ENCODE measurements around the gene CTIF. TPM values are rescaled to one million over a fixed set of nuclear protein-coding genes. Genes with fewer than 3 reads are reported as not detected.
A peak's percentile ranks its signal among the peaks of the same experiment; 100 is the strongest.

The CTIF gene
- total RNA-seq, 1 donor from 2014 or later: 67.9 TPM

DNA sequence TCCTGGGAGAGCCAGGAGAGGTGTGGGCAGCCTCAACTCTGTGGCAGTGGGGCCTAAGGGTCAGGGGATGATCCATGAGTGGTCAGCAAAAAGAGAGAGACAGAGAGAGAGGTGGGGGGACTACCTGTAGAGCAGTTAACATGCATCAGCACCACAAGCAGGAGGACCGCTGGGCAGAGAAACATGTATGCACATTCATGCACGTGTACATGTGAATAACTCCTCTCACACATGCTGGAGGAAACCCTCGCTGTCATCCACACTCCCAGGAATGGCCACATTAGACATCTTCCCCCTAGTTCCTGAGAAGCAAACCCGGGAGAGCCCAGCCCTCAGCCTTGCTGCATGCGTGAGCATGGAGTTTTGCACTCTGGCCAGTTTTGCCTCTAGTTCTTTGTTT, 245.8 kb downstream of the CTIF start:
- peaks cover 11% of the 10 kb centered on the region for H3K36me3 Mint-ChIP-seq
- H3K27me3 Mint-ChIP-seq (ENCODE audit: low read depth): no peaks in the 10 kb centered on the region
- H3K4me3 Mint-ChIP-seq: no peak overlapping the region
- no peaks in the 10 kb centered on the region for H3K9me3 Mint-ChIP-seq
- TF ChIP-seq, protein P1, sequence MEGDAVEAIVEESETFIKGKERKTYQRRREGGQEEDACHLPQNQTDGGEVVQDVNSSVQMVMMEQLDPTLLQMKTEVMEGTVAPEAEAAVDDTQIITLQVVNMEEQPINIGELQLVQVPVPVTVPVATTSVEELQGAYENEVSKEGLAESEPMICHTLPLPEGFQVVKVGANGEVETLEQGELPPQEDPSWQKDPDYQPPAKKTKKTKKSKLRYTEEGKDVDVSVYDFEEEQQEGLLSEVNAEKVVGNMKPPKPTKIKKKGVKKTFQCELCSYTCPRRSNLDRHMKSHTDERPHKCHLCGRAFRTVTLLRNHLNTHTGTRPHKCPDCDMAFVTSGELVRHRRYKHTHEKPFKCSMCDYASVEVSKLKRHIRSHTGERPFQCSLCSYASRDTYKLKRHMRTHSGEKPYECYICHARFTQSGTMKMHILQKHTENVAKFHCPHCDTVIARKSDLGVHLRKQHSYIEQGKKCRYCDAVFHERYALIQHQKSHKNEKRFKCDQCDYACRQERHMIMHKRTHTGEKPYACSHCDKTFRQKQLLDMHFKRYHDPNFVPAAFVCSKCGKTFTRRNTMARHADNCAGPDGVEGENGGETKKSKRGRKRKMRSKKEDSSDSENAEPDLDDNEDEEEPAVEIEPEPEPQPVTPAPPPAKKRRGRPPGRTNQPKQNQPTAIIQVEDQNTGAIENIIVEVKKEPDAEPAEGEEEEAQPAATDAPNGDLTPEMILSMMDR (IDR thresholded peaks at IDR 0.05; ENCODE audit: unreplicated experiment): no peak
- no peak for DNase-seq (ENCODE audit: low spot score in 2 of 2, unreplicated experiment in 2 of 2)
- H3K27ac Mint-ChIP-seq: peak overlapping the region; percentile 74
- peaks cover 66% of the 10 kb centered on the region for H3K4me1 Mint-ChIP-seq

DNA sequence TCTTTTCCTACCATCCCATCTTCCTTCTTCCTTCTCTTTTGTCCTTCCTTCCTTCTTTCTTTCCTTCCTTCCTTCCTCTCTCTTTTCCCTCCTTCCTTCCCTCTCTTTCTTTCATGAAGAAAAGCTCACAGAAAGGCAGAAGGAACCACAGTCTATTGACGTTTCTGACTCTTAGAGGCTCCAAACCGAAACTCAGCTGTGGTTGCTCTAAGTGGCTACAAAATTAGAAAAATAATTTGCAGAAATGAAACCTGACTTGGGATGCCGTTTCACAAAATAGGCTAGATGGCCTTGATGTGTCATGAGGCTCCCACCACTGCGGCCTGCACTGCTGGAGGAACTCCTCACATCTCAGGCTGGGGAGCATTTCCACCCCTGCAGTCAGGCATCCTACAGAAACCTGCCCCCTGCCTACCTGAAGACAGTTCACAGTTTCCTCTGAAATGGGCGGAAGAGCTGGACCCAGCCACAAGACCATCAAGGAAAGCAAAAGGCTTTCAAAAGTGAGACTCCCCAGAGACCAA, 246.3 kb downstream of the CTIF start:
- peaks cover 61% of the 10 kb centered on the region for H3K4me1 Mint-ChIP-seq
- H3K4me3 Mint-ChIP-seq: no peak overlapping the region
- peaks cover 16% of the 10 kb centered on the region for H3K36me3 Mint-ChIP-seq
- no peaks in the 10 kb centered on the region for H3K27me3 Mint-ChIP-seq (ENCODE audit: low read depth)
- H3K9me3 Mint-ChIP-seq: no peaks in the 10 kb centered on the region
- DNase-seq (ENCODE audit: low spot score in 2 of 2, unreplicated experiment in 2 of 2): no peak
- TF ChIP-seq, protein P1 (IDR thresholded peaks at IDR 0.05; ENCODE audit: unreplicated experiment): no peak
- H3K27ac Mint-ChIP-seq: peak overlapping the region; percentile 74

DNA sequence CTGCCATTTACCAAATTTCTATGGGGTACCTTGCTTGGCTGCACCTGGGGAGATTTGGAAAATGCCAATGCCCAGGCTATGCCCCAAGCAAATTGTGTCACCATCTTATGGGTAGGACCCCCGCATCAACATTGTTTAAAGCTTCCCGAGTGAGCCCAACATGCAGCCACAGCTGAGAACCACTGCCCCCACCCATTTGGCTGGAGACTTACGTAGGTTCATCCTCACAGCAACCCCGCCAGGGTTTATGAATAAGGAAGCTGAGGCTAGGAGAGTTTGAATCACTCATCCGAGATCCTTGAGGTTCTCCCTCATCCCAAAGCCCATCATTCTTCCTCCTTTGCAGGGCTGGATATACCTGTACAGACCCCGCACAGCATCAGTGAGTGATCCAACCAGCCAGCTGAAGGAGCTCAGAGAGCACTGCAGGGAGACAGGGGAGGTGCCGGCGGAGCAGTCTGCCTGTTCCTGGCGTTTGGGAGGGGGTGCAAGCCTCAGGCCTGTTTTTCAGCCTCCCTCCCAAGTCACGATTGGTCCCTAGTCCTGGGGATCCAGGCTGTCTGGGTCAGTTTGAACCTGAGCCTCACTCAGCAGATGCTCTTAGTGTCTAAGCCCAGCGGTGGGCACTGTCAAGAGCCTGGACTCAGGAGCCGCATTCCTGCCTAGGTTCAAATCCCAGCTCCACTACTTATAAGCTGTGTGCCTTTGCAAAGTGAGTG, 247.1 kb downstream of the CTIF start:
- Mint-ChIP-seq H3K4me3 (no peak overlapping the region), H3K9me3 (no peaks in the 10 kb centered on the region), H3K27me3 (ENCODE audit: low read depth) (no peaks in the 10 kb centered on the region), H3K27ac (no peak overlapping the region), H3K4me1 (peaks cover 53% of the 10 kb centered on the region), H3K36me3 (peaks cover 17% of the 10 kb centered on the region)
- no peak for DNase-seq (ENCODE audit: low spot score in 2 of 2, unreplicated experiment in 2 of 2)
- TF ChIP-seq, protein P1 (IDR thresholded peaks at IDR 0.05; ENCODE audit: unreplicated experiment): no peak

DNA sequence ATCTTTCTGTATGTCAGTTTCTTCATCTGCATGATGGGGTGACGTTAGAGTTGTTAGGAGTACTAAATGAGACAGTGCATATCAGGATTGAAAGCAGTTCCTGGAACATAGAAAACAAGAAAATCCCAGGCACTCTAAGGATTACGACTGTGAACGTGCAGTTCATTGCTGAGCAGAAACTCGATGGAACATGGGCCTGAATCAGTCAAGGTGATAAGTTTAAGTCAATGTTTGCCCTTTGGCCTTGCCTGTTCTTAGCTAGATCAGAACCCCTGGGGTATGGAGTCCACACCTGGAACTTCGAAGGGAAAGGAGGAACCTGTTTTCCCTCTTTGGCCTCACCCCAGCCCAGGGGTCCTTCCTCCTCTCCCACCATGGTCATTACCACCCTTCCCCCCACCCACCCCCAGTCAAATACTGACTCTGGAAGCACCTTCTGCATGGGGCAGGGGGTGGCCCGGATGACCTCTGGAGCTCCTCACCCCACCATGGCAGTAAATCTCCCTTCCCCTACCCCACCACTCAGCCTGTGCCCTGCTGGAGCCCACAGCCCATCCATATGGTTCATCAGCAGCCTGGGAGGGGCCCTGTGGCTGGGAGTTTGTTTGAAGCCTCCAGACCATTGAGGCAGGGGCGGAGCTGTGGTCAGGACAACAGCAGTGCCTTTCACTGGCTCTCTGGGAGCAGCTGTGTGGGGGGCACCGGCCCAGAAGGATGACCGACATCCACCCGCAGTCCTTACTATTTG, 247.8 kb downstream of the CTIF start:
- DNase-seq (ENCODE audit: low spot score in 2 of 2, unreplicated experiment in 2 of 2): no peak

More for the DNA sequence above, 247.8 kb downstream of the CTIF start:
- Mint-ChIP-seq H3K27me3 (ENCODE audit: low read depth) (no peaks in the 10 kb centered on the region), H3K27ac (peak overlapping the region; percentile 82), H3K36me3 (peaks cover 21% of the 10 kb centered on the region), H3K4me3 (no peak overlapping the region), H3K9me3 (no peaks in the 10 kb centered on the region), H3K4me1 (peaks cover 50% of the 10 kb centered on the region)
- TF ChIP-seq, protein P1 (IDR thresholded peaks at IDR 0.05; ENCODE audit: unreplicated experiment): no peak

Measured in mesothelial cell of epicardium (in vitro differentiated cells).